Memory B cell (primary cell): Measurements from ENCODE around the gene RPP38.

ENCODE experiments used
- ATAC-seq: fragments of 150-1000 bp; cut with Tn5 transposase; 2 replicates; pipeline ENCODE4 v1.10.0; 2021; ENCODE audit warnings: low read depth, mild to moderate bottlenecking, moderate library complexity
- DNase-seq, 2 donors: peaks; one replicate each; pipeline ENCODE4 v3.0.0; 2022; ENCODE audit warnings: low spot score in 2 of 2
- H3K27ac Mint-ChIP-seq: one replicate; pipeline ENCODE4 v1.8.0; 2022; ENCODE audit warnings: mild to moderate bottlenecking, moderate library complexity, mixed read lengths
- H3K27me3 Mint-ChIP-seq: one replicate; pipeline ENCODE4 v1.8.0; 2022; ENCODE audit warnings: mixed read lengths
- H3K36me3 Mint-ChIP-seq: one replicate; pipeline ENCODE4 v1.8.0; 2022; ENCODE audit warnings: mild to moderate bottlenecking, mixed read lengths
- H3K4me1 Mint-ChIP-seq: one replicate; pipeline ENCODE4 v1.8.0; 2022; ENCODE audit warnings: mixed read lengths
- H3K4me3 Mint-ChIP-seq: one replicate; pipeline ENCODE4 v1.8.0; 2022; ENCODE audit warnings: mild to moderate bottlenecking, moderate library complexity, mixed read lengths
- H3K9me3 Mint-ChIP-seq: one replicate; pipeline ENCODE4 v1.8.0; 2022; ENCODE audit warnings: mixed read lengths

Gene RPP38

DNA sequence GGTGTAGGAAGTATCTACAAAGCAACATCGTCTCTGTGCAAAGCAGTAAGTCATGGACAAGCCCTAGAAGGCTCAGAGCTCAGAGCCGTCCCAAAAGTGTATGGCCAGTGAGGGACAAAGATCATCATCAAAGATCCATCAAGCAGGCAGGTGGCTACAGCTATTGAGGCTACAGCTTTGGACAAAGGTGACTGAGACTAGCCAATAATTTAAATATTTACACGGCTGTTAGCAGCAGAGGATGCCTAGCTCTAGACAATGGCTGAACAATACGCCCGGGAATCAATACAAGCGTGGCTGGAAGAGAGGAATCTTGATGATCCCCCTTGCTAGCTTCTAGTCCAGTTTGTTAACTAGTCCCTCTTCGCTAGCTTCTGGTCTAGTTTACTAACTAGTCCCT is 53.4 kb downstream of the RPP38 start:
- H3K4me1 Mint-ChIP-seq = no peaks in the 10 kb centered on the region
- no peaks in the 10 kb centered on the region for H3K9me3 Mint-ChIP-seq
- H3K27ac Mint-ChIP-seq = peak overlapping the region; percentile 51
- H3K4me3 Mint-ChIP-seq = no peak overlapping the region
- no peak for DNase-seq
- H3K36me3 Mint-ChIP-seq = no peaks in the 10 kb centered on the region
- H3K27me3 Mint-ChIP-seq = no peaks in the 10 kb centered on the region
- ATAC-seq = no peak

DNA sequence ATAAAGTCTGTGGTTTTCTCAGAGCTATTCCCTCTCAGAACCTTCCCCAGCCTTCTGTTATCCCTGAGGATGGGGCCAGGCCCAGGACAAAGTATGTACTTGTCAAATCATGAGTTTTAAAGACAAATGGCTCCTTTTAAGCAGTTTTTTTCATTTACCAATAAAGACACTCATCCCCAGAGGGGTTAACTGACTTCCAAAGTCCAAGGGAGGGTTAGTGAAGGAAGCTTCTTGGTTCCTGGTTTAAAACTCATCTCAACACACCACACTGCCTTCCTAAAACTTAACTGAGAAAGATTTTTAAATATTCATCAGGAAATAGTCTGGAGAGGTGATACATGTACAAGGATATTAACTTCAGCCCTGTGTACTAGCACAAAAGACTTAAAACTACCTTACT is 55.4 kb downstream of the RPP38 start:
- DNase-seq (no peak), ATAC-seq (no peak)
- H3K4me3 Mint-ChIP-seq = no peak overlapping the region
- no peak overlapping the region for H3K27ac Mint-ChIP-seq
- H3K27me3 Mint-ChIP-seq = no peaks in the 10 kb centered on the region
- H3K9me3 Mint-ChIP-seq = no peaks in the 10 kb centered on the region
- H3K36me3 Mint-ChIP-seq = peaks cover 2% of the 10 kb centered on the region
- no peaks in the 10 kb centered on the region for H3K4me1 Mint-ChIP-seq
